22Rv1 (cell line): ENCODE data around the gene ARFGAP1.

Experiments used
- CTCF ChIP-seq: fragments of 450-650 bp; IDR thresholded peaks from 2 replicates; pipeline ENCODE4 v1.5.1; 2017; ENCODE audit warnings: mild to moderate bottlenecking
- ZFX ChIP-seq: fragments of 450-650 bp; IDR thresholded peaks from 2 replicates; pipeline ENCODE4 v1.6.1; 2017; ENCODE audit warnings: antibody characterized with exemption, borderline replicate concordance

- TF ChIP-seq CTCF (no peak), ZFX (no peak)
Measured at GRCh38 chr20:63277466-63278272, 5.1 kb downstream of the ARFGAP1 start.
